Stomach (tissue), 9 donors: ENCODE measurements around the gene ATP1B1. TPM values are rescaled to one million over a fixed set of nuclear protein-coding genes. Genes with fewer than 3 reads are reported as not detected.

Experiments used
- DNase-seq, 2 donors: peaks; one replicate each; pipeline versions ENCODE4 v3.0.0 to v3.0.0-alpha.2; 2013 to 2019
- H3K27ac ChIP-seq, 5 donors: fragments of 200-600 bp in 4 of 5; sonication (generic) in 4 of 5; one replicate each; pipeline ENCODE4 v1.5.1; 2013 to 2019; ENCODE audit warnings: mild to moderate bottlenecking in 1 of 5, moderate library complexity in 1 of 5
- H3K27me3 ChIP-seq, 3 donors: fragments of 200-600 bp; sonication (generic); one replicate each; pipeline ENCODE4 v1.5.1; 2017 to 2019; ENCODE audit warnings: mixed run types in 1 of 3
- H3K36me3 ChIP-seq, 4 donors: fragments of 200-600 bp; sonication (generic); 1 replicate in 3 of 4; 2 replicates in 1 of 4; pipeline ENCODE4 v1.5.1; 2016 to 2019
- H3K4me1 ChIP-seq, 4 donors: fragments of 200-600 bp; sonication (generic); one replicate each; pipeline ENCODE4 v1.5.1; 2016 to 2019
- H3K4me3 ChIP-seq, 4 donors: fragments of 200-600 bp; sonication (generic) in 3 of 4; one replicate each; pipeline ENCODE4 v1.5.1; 2016 to 2019; ENCODE audit warnings: mild to moderate bottlenecking in 1 of 4
- H3K9me3 ChIP-seq, 4 donors: fragments of 200-600 bp; sonication (generic); one replicate each; pipeline ENCODE4 v1.5.1; 2016 to 2019
- CTCF ChIP-seq, 7 experiments: fragments of 450-650 bp in 4 of 7; fragments of 200-600 bp in 3 of 7; sonication (generic) in 3 of 7; IDR thresholded peaks; one replicate each; pipeline ENCODE4 v1.5.1; 2016 to 2019; ENCODE audit warnings: antibody characterized with exemption in 7 of 7, control low read depth in 2 of 7, mild to moderate bottlenecking in 1 of 7
- EP300 ChIP-seq: sonication (generic); formaldehyde crosslinking; IDR thresholded peaks from one replicate; pipeline ENCODE4 v1.6.1; 2017; ENCODE audit warnings: antibody characterized with exemption
- POLR2A ChIP-seq, 4 donors: fragments of 450-650 bp; IDR thresholded peaks; one replicate each; pipeline ENCODE4 v1.6.1; 2016; ENCODE audit warnings: antibody characterized with exemption in 4 of 4, control low read depth in 2 of 4, mild to moderate bottlenecking in 1 of 4, moderate library complexity in 1 of 4
- POLR2AphosphoS5 ChIP-seq, 3 donors: sonication (generic); formaldehyde crosslinking; IDR thresholded peaks; one replicate each; pipeline ENCODE4 v1.6.1; 2016; ENCODE audit warnings: antibody characterized with exemption in 3 of 3
- WGBS, 5 donors: extraction: QIAGEN DNeasy Blood & Tissue Kit in 3 of 5; methylation state at CpG; one replicate each; pipeline versions ENCODE4 v1.1.5 to v1.1.7; 2013 to 2018; 5-methylcytosine and 5-hydroxymethylcytosine counted together
- intact Hi-C: fragments of 100-400 bp; cut with DNase I; formaldehyde crosslinking; loops from one replicate; pipeline ENCODE4 v1.15.1; 2023; ENCODE audit warnings: low total_unique reads
- polyA plus RNA-seq, 3 donors: library from polyadenylated mRNA; stranded (reverse); fragments of 200-250 nt; gene quantifications; one replicate each; pipeline ENCODE4 v1.2.3, GENCODE V29; 2013
- total RNA-seq, 5 donors: library from RNA; depleted of rRNA; stranded (reverse); fragments of >200 nt; gene quantifications; one replicate each; pipeline versions ENCODE4 v1.1.0 to v1.2.3, GENCODE V29; 2014 to 2016
- donor health status: healthy with polysubstance abuse.
- donor health status: Bipolar disorder and iron deficiency.
- donor health status: healthy.

ATP1B1 gene
- total and polyA plus RNA-seq, 8 donors, result 59.9 to 507 (median 146) TPM

- TF ChIP-seq POLR2A (IDR thresholded peaks at IDR 0.05) (no peak), EP300 (no peak), POLR2AphosphoS5 (IDR thresholded peaks at IDR 0.05) (no peak), CTCF (IDR thresholded peaks at IDR 0.05) (no peak)
- no peak for DNase-seq
- H3K27me3 ChIP-seq, result no peaks in the 10 kb centered on the region
- H3K9me3 ChIP-seq, result peaks cover 0 to 9% (median 4%) of the 10 kb centered on the region in 4 donors
- intact Hi-C loops, result no loop called here
- H3K36me3 ChIP-seq, result no peaks in the 10 kb centered on the region
- H3K4me3 ChIP-seq, result no peak overlapping the region
- 86 to 96% (median 90%) methylated on average over 3 of the region's 3 CpGs for WGBS, 5 donors
- peaks cover 0 to 9% (median 2%) of the 10 kb centered on the region in 4 donors for H3K4me1 ChIP-seq
- no peak overlapping the region for H3K27ac ChIP-seq
Observed at GRCh38 chr1:169070958-169071357, 35.5 kb upstream of the ATP1B1 start.

- Histone ChIP-seq H3K27me3 (no peaks in the 10 kb centered on the region), H3K9me3 (no peaks in the 10 kb centered on the region), H3K4me3 (no peak overlapping the region), H3K36me3 (no peaks in the 10 kb centered on the region), H3K4me1 (peaks cover 0 to 13% (median 2%) of the 10 kb centered on the region in 4 donors), H3K27ac (peak overlapping the region in 1 of 5 donors; percentile 27)
- TF ChIP-seq CTCF (IDR thresholded peaks at IDR 0.05) (no peak), POLR2AphosphoS5 (IDR thresholded peaks at IDR 0.05) (no peak), EP300 (no peak), POLR2A (IDR thresholded peaks at IDR 0.05) (no peak)
- WGBS, 5 donors, result 37 to 61% (median 59%) methylated on average over 6 of the region's 6 CpGs
- intact Hi-C loops, result no loop called here
- DNase-seq, result no peak
Observed at GRCh38 chr1:169072945-169073725, 33.4 kb upstream of the ATP1B1 start.

- 31 to 52% (median 41%) methylated on average over 1 of the region's 1 CpG for WGBS, 5 donors
Observed at GRCh38 chr1:169078163-169078883, 28.2 kb upstream of the ATP1B1 start.

More at GRCh38 chr1:169078163-169078883, 28.2 kb upstream of the ATP1B1 start:
- H3K9me3 ChIP-seq, result no peaks in the 10 kb centered on the region
- no peak for DNase-seq
- TF ChIP-seq CTCF (IDR thresholded peaks at IDR 0.05), result no peak
- TF ChIP-seq EP300, result no peak
- no peak for TF ChIP-seq POLR2A (IDR thresholded peaks at IDR 0.05)
- TF ChIP-seq POLR2AphosphoS5 (IDR thresholded peaks at IDR 0.05), result no peak
- H3K27ac ChIP-seq, result peak overlapping the region in 1 of 5 donors; percentile 49
- intact Hi-C loops, result no loop called here
- H3K36me3 ChIP-seq, result no peaks in the 10 kb centered on the region
- no peak overlapping the region for H3K4me3 ChIP-seq
- peaks cover 0 to 13% (median 7%) of the 10 kb centered on the region in 4 donors for H3K4me1 ChIP-seq
- H3K27me3 ChIP-seq, result no peaks in the 10 kb centered on the region
